NCI-H526 (cell line): ENCODE measurements around the gene LYRM4.
A peak's percentile ranks its signal among the peaks of the same experiment; 100 is the strongest.

Experiments used
- DNase-seq, 2 experiments: peaks; one replicate each; lab custom pipeline; 2025; lab: John Stamatoyannopoulos, UW

The LYRM4 gene

GRCh38 chr6:5260661-5261544 is at the start of gene LYRM4, which contains the start of gene FARS2:
LYRM4 (minus strand) TSS chr6:5260950; CDS start chr6:5260733, 217 bp downstream.
FARS2 (plus strand) TSS chr6:5261513.
- peak; percentile 77 to 92 for DNase-seq

- DNase-seq = no peak
Observed at GRCh38 chr6:5308066-5308465, 47.3 kb upstream of the LYRM4 start.

- no peak for DNase-seq
Observed at GRCh38 chr6:5307058-5307457, 46.3 kb upstream of the LYRM4 start.

- no peak for DNase-seq
Observed at GRCh38 chr6:5305968-5306626, 45.3 kb upstream of the LYRM4 start.

- DNase-seq = no peak
Observed at GRCh38 chr6:5303682-5304081, 42.9 kb upstream of the LYRM4 start.

- peak; percentile 40 to 75 for DNase-seq
Observed at GRCh38 chr6:5302995-5303622, 42.4 kb upstream of the LYRM4 start.

- DNase-seq = no peak
Observed at GRCh38 chr6:5302220-5302946, 41.6 kb upstream of the LYRM4 start.

GRCh38 chr6:5300206-5300764 is 39.5 kb upstream of the LYRM4 start:
- no peak for DNase-seq

- no peak for DNase-seq
Observed at GRCh38 chr6:5295623-5296022, 34.9 kb upstream of the LYRM4 start.

- no peak for DNase-seq
Observed at GRCh38 chr6:5294392-5295211, 33.9 kb upstream of the LYRM4 start.

- no peak for DNase-seq
Observed at GRCh38 chr6:5293692-5294091, 32.9 kb upstream of the LYRM4 start.

- no peak for DNase-seq
Observed at GRCh38 chr6:5292154-5292553, 31.4 kb upstream of the LYRM4 start.

GRCh38 chr6:5290500-5290899 is 29.8 kb upstream of the LYRM4 start:
- no peak for DNase-seq

- DNase-seq = no peak
Observed at GRCh38 chr6:5290097-5290496, 29.3 kb upstream of the LYRM4 start.

- DNase-seq = no peak
Observed at GRCh38 chr6:5287966-5288297, 27.2 kb upstream of the LYRM4 start.

GRCh38 chr6:5287205-5287965 is 26.6 kb upstream of the LYRM4 start:
- DNase-seq = no peak

GRCh38 chr6:5286780-5287179 is 26.0 kb upstream of the LYRM4 start:
- no peak for DNase-seq

- no peak for DNase-seq
Observed at GRCh38 chr6:5285526-5285925, 24.8 kb upstream of the LYRM4 start.

- no peak for DNase-seq
Observed at GRCh38 chr6:5285081-5285480, 24.3 kb upstream of the LYRM4 start.

- no peak for DNase-seq
Observed at GRCh38 chr6:5282191-5282623, 21.5 kb upstream of the LYRM4 start.
